OCI-LY7 (cell line): ENCODE data around the gene LRRC8D. TPM values are rescaled to one million over a fixed set of nuclear protein-coding genes. Genes with fewer than 3 reads are reported as not detected.

Experiments
- BruUV-seq: library from RNA; stranded (reverse); fragments of 400-500 nt; replicated peaks from 2 replicates; lab custom pipeline; 2021; lab: Mats Ljungman, UMichigan
- CTCF ChIA-PET: fragments of 300-600 bp; sonication (Branson Sonifier 250); formaldehyde crosslinking; loops from one replicate; lab custom pipeline; 2022; ENCODE audit warnings: antibody characterized with exemption; ENCODE audit not compliant: unreplicated experiment; lab: Charles Lee
- POLR2A ChIA-PET: fragments of 300-600 bp; sonication (Branson Sonifier 250); formaldehyde crosslinking; loops from one replicate; lab custom pipeline; 2022; ENCODE audit warnings: antibody characterized with exemption; lab: Charles Lee
- DNase-seq: peaks from one replicate; pipeline ENCODE4 v3.0.0-alpha.2; 2015; ENCODE audit warnings: low spot score
- H2AFZ ChIP-seq: fragments of 200-600 bp; sonication (generic), shearing (Covaris generic); 2 replicates; pipeline ENCODE4 v1.6.1; 2014; ENCODE audit warnings: mild to moderate bottlenecking, antibody characterized with exemption, low read length, moderate library complexity
- H3K27ac ChIP-seq: fragments of 200-600 bp; sonication (generic); 2 replicates; pipeline ENCODE4 v1.5.1; 2014; ENCODE audit warnings: mixed run types, low read depth, mild to moderate bottlenecking, moderate library complexity, low read length, inconsistent platforms; ENCODE audit not compliant: poor library complexity, severe bottlenecking
- H3K36me3 ChIP-seq: fragments of 200-600 bp; sonication (generic); 2 replicates; pipeline ENCODE4 v1.6.1; 2014; ENCODE audit warnings: mild to moderate bottlenecking, antibody characterized with exemption, low read length, moderate library complexity, mixed read lengths; ENCODE audit not compliant: insufficient read depth
- H3K4me1 ChIP-seq: fragments of 200-600 bp; sonication (generic); 2 replicates; pipeline ENCODE4 v1.5.1; 2014; ENCODE audit warnings: mild to moderate bottlenecking, low read length; ENCODE audit not compliant: insufficient read depth, poor library complexity, severe bottlenecking
- H3K4me2 ChIP-seq: fragments of 200-600 bp; sonication (generic); 2 replicates; pipeline ENCODE4 v1.6.1; 2014; ENCODE audit warnings: mild to moderate bottlenecking, low read length
- H3K4me3 ChIP-seq: fragments of 200-600 bp; sonication (generic); 2 replicates; pipeline ENCODE4 v1.5.1; 2014; ENCODE audit warnings: mild to moderate bottlenecking, low read depth, low read length; ENCODE audit not compliant: poor library complexity, severe bottlenecking
- H3K79me2 ChIP-seq: fragments of 200-600 bp; sonication (generic); 2 replicates; pipeline ENCODE4 v1.6.1; 2016; ENCODE audit warnings: low read depth, mild to moderate bottlenecking, low read length, moderate library complexity, mixed read lengths; ENCODE audit not compliant: insufficient read depth
- H3K9me2 ChIP-seq: fragments of 200-600 bp; sonication (generic); 2 replicates; pipeline ENCODE4 v1.6.1; 2016; ENCODE audit warnings: mild to moderate bottlenecking, low read length, mixed read lengths; ENCODE audit not compliant: insufficient read depth
- H3K9me3 ChIP-seq: fragments of 200-600 bp; sonication (generic); 2 replicates; pipeline ENCODE4 v1.6.1; 2014; ENCODE audit warnings: mild to moderate bottlenecking, mixed run types, low read length, mixed read lengths
- H4K20me1 ChIP-seq: fragments of 200-600 bp; sonication (generic); 2 replicates; pipeline ENCODE4 v1.6.1; 2014; ENCODE audit warnings: mild to moderate bottlenecking, antibody characterized with exemption, low read length, moderate library complexity, mixed read lengths; ENCODE audit not compliant: insufficient read depth
- CTCF ChIP-seq: fragments of 200-600 bp; sonication (generic); conservative IDR thresholded peaks from 2 replicates; pipeline ENCODE4 v1.5.1; 2014; ENCODE audit warnings: mild to moderate bottlenecking, antibody characterized with exemption, low read length, moderate library complexity, mixed read lengths
- EZH2phosphoT487 ChIP-seq: fragments of 200-600 bp; sonication (generic); IDR thresholded peaks from 2 replicates; pipeline ENCODE4 v1.6.1; 2018; ENCODE audit warnings: low read depth, borderline replicate concordance, mild to moderate bottlenecking, mixed run types, antibody characterized with exemption, low read length, moderate library complexity, mixed read lengths
- intact Hi-C: fragments of 100-400 bp; cut with micrococcal nuclease; formaldehyde crosslinking; loops from one replicate; pipeline ENCODE4 v1.10.0; 2022; ENCODE audit not compliant: unreplicated experiment
- total RNA-seq, 2 experiments: library from RNA; depleted of rRNA in 1 of 2; stranded (reverse); fragments of >200 nt in 1 of 2; shearing (Covaris generic) in 1 of 2; gene quantifications; 2 replicates each; pipeline ENCODE4 v1.2.3, GENCODE V29; 2014 to 2022

The LRRC8D gene
- total RNA-seq, 2 experiments from 2014 or later, result 23.8 to 37.1 TPM

GRCh38 chr1:89927049-89927448, 106.2 kb downstream of the LRRC8D start:
- no peaks in the 10 kb centered on the region for H3K79me2 ChIP-seq
- peaks cover 25% of the 10 kb centered on the region for H3K36me3 ChIP-seq
- ChIA-PET CTCF (no interaction called here), POLR2A (interaction anchor here (1.0 to 1.4 kb wide), 4 partner anchors 23 to 83 kb away, joined by 3 to 4 read pairs (median 3); no protein-coding TSS in a partner anchor)
- BruUV-seq, result no TSS peak
- intact Hi-C loops, result no loop called here
- no peaks in the 10 kb centered on the region for H4K20me1 ChIP-seq
- TF ChIP-seq EZH2phosphoT487 (no peak), CTCF (no peak)
- no peak overlapping the region for H3K27ac ChIP-seq
- no peaks in the 10 kb centered on the region for H3K9me2 ChIP-seq
- peaks cover 11% of the 10 kb centered on the region for H3K4me1 ChIP-seq
- no peak overlapping the region for H3K4me3 ChIP-seq
- H3K9me3 ChIP-seq, result peaks cover 16% of the 10 kb centered on the region; the same call in 1 of the 2 replicates
- H3K4me2 ChIP-seq, result no peak overlapping the region
- no peak for DNase-seq
- no peak overlapping the region for H2AFZ ChIP-seq

- no TSS peak for BruUV-seq
- Histone ChIP-seq H3K9me2 (no peaks in the 10 kb centered on the region), H2AFZ (no peak overlapping the region), H3K79me2 (no peaks in the 10 kb centered on the region), H3K27ac (no peak overlapping the region), H3K4me2 (no peak overlapping the region), H3K36me3 (peaks cover 22% of the 10 kb centered on the region), H3K4me1 (peaks cover 11% of the 10 kb centered on the region), H3K4me3 (no peak overlapping the region), H3K9me3 (peaks cover 14% of the 10 kb centered on the region; the same call in 1 of the 2 replicates), H4K20me1 (no peaks in the 10 kb centered on the region)
- ChIA-PET CTCF (no interaction called here), POLR2A (interaction anchor here (1.2 to 1.4 kb wide), 2 partner anchors 22 to 24 kb away, joined by 3 read pairs; no protein-coding TSS in a partner anchor)
- no peak for DNase-seq
- TF ChIP-seq CTCF (no peak), EZH2phosphoT487 (no peak)
- intact Hi-C loops, result no loop called here
Observed at GRCh38 chr1:89927478-89927877, 106.6 kb downstream of the LRRC8D start.

DNA sequence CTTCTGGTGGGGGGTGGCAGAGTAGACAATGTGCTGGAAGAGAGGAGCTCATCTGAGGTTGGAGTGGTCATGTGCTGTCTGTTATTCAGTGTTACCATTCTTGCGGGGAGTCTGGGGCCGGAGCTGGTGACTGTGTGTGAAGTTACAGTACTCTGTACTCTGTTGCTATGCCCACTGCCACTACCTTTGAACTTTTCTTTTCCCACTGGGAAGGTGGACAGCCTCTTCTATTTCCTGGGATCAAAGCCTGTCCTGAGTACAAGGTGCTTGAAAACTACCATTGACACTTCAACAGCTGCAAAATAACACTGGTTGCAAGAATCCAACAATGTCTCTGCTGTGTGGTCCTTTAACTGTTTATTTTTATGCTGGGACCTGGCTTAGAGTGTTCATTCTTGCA, 107.7 kb downstream of the LRRC8D start:
- Histone ChIP-seq H3K36me3 (peaks cover 22% of the 10 kb centered on the region), H3K4me1 (peaks cover 11% of the 10 kb centered on the region), H2AFZ (no peak overlapping the region), H3K9me3 (peaks cover 3% of the 10 kb centered on the region; the same call in 1 of the 2 replicates), H3K27ac (no peak overlapping the region), H3K4me2 (no peak overlapping the region), H3K4me3 (no peak overlapping the region), H4K20me1 (no peaks in the 10 kb centered on the region), H3K9me2 (no peaks in the 10 kb centered on the region), H3K79me2 (no peaks in the 10 kb centered on the region)
- BruUV-seq, result no TSS peak
- CTCF ChIA-PET, result no interaction called here
- TF ChIP-seq EZH2phosphoT487 (no peak), CTCF (no peak)
- DNase-seq, result no peak
- intact Hi-C loops, result no loop called here
- POLR2A ChIA-PET, result no interaction called here
